HL-60 (cell line): ENCODE results near the gene ETV3L.

Experiments used
- GABPA ChIP-seq: IDR thresholded peaks from 2 replicates; pipeline ENCODE4 v1.6.1; 2012; ENCODE audit warnings: low read depth
- SPI1 ChIP-seq: IDR thresholded peaks from 2 replicates; pipeline ENCODE4 v1.6.1; 2012; ENCODE audit warnings: low read depth, mild to moderate bottlenecking, borderline replicate concordance
- TF ChIP-seq, protein P1 (sequence below): IDR thresholded peaks from one replicate; pipeline ENCODE4 v1.5.1; 2011; ENCODE audit warnings: low read length, control low read depth, inconsistent platforms; ENCODE audit not compliant: insufficient read depth

DNA sequence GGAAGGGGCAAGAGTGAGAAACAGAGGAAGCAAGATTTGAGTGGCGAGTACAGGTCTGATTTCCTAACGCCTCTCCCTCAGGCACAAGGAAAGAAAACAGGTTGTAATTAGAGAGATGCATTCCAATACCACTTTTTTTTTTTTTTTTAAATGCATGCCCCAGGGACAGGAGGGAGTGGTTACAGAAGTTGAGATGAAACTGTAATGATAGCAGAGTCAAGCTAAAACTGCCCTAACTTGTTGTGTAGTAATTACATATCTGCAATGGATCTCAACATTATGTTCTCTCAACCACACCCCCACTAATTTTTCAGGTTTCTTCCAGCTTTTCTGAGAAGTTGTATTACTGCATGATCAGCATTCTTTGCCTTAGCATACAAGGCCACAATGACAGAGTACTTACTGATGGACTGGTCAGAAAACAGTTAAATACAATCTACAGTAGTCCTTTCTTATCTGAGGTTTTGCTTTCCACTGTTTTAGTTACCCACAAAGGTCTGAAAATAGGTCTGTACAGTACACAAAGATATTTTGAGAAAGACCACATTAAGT, 33.1 kb upstream of the ETV3L start:
- no peak for TF ChIP-seq GABPA
- TF ChIP-seq, protein P1, sequence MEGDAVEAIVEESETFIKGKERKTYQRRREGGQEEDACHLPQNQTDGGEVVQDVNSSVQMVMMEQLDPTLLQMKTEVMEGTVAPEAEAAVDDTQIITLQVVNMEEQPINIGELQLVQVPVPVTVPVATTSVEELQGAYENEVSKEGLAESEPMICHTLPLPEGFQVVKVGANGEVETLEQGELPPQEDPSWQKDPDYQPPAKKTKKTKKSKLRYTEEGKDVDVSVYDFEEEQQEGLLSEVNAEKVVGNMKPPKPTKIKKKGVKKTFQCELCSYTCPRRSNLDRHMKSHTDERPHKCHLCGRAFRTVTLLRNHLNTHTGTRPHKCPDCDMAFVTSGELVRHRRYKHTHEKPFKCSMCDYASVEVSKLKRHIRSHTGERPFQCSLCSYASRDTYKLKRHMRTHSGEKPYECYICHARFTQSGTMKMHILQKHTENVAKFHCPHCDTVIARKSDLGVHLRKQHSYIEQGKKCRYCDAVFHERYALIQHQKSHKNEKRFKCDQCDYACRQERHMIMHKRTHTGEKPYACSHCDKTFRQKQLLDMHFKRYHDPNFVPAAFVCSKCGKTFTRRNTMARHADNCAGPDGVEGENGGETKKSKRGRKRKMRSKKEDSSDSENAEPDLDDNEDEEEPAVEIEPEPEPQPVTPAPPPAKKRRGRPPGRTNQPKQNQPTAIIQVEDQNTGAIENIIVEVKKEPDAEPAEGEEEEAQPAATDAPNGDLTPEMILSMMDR: no peak
- TF ChIP-seq SPI1: no peak
